ENCODE data around the gene CNTNAP2.

GRCh38 chr7:148318102-148318811 lies 2201.7 kb downstream of the CNTNAP2 start:
- TF ChIP-seq GATA2 (IDR thresholded peaks at IDR 0.05; ENCODE audit: low read depth, low read length): no peak
- TF ChIP-seq GATA3 (IDR thresholded peaks at IDR 0.05; ENCODE audit: low read depth, low read length): no peak
